NT2/D1 (cell line): ENCODE results near the gene SYT12.

Experiments
- SUZ12 ChIP-seq: IDR thresholded peaks from 2 replicates; pipeline ENCODE4 v1.6.1; 2011; ENCODE audit not compliant: insufficient read length, insufficient read depth; ENCODE audit errors: extremely low read depth
- YY1 ChIP-seq: IDR thresholded peaks from 2 replicates; pipeline ENCODE4 v1.6.1; 2011; ENCODE audit not compliant: insufficient read length, insufficient read depth
- ZNF274 ChIP-seq: IDR thresholded peaks from 2 replicates; pipeline ENCODE4 v1.6.1; 2011; ENCODE audit warnings: mild to moderate bottlenecking, low read depth, low read length

GRCh38 chr11:67022341-67022933, 497 bp upstream of the SYT12 start:
- no peak for TF ChIP-seq ZNF274
- TF ChIP-seq YY1 = no peak
- TF ChIP-seq SUZ12 = no peak
